GM18909 (cell line): ENCODE data around the gene MYLK4.
"Not testable (repeated sequence)": the region's sequence is repeated elsewhere in the genome, so short reads cannot be mapped to it uniquely, and the experiment has no call there.

ENCODE experiments used
- ATAC-seq: cut with Tn5 transposase; IDR thresholded peaks from one replicate; pipeline ENCODE4 v1.9.1; 2021; ENCODE audit warnings: mild to moderate bottlenecking; ENCODE audit not compliant: unreplicated experiment, poor library complexity

The MYLK4 gene

GRCh38 chr6:2780102-2780737, 29.5 kb upstream of the MYLK4 start:
- no peak for ATAC-seq

GRCh38 chr6:2777249-2777648, 26.5 kb upstream of the MYLK4 start:
- ATAC-seq = no peak

GRCh38 chr6:2775003-2775402, 24.3 kb upstream of the MYLK4 start:
- ATAC-seq = no peak

- no peak for ATAC-seq
Observed at GRCh38 chr6:2773449-2773848, 22.7 kb upstream of the MYLK4 start.

- no peak for ATAC-seq
Observed at GRCh38 chr6:2772840-2773239, 22.1 kb upstream of the MYLK4 start.

GRCh38 chr6:2771079-2771478, 20.4 kb upstream of the MYLK4 start:
- no peak for ATAC-seq

GRCh38 chr6:2770171-2770570, 19.4 kb upstream of the MYLK4 start:
- no peak for ATAC-seq

GRCh38 chr6:2768696-2769095, 18.0 kb upstream of the MYLK4 start:
- no peak for ATAC-seq

- no peak for ATAC-seq
Observed at GRCh38 chr6:2767657-2768524, 17.2 kb upstream of the MYLK4 start.

GRCh38 chr6:2766767-2767656, 16.3 kb upstream of the MYLK4 start:
- ATAC-seq = no peak

GRCh38 chr6:2765896-2766766, 15.4 kb upstream of the MYLK4 start:
- peak; percentile 35 for ATAC-seq

- peak; percentile 90 for ATAC-seq
Observed at GRCh38 chr6:2765166-2765895, 14.6 kb upstream of the MYLK4 start, which contains the start of gene WRNIP1. Gene WRNIP1, plus strand, starts transcription at chr6:2765393. Its CDS starts 230 bp downstream, at chr6:2765623.

GRCh38 chr6:2764610-2765165, 14.0 kb upstream of the MYLK4 start:
- ATAC-seq = peak; percentile 58

- no peak for ATAC-seq
Observed at GRCh38 chr6:2763876-2764540, 13.3 kb upstream of the MYLK4 start.

GRCh38 chr6:2763345-2763841, 12.7 kb upstream of the MYLK4 start:
- ATAC-seq = no peak

GRCh38 chr6:2762868-2763267, 12.1 kb upstream of the MYLK4 start:
- not testable (repeated sequence) for ATAC-seq

- ATAC-seq = no peak
Observed at GRCh38 chr6:2760882-2761842, 10.4 kb upstream of the MYLK4 start.
